ENCODE data around the gene GRXCR2.
"Not testable (repeated sequence)": the region's sequence is repeated elsewhere in the genome, so short reads cannot be mapped to it uniquely, and the experiment has no call there.

The GRXCR2 gene

GRCh38 chr5:145874765-145875164 lies 2.0 kb upstream of the GRXCR2 start:
- Histone ChIP-seq H3K4me3 (ENCODE audit: low read depth, low read length) (no peak overlapping the region), H3K27ac (no peak overlapping the region)
- no peak for TF ChIP-seq CTCF (IDR thresholded peaks at IDR 0.05; ENCODE audit: low read depth, low read length)

GRCh38 chr5:145872486-145872885 lies 328 bp downstream of the GRXCR2 start:
- no peak for DNase-seq
- no peaks in the 10 kb centered on the region for H3K27me3 ChIP-seq (ENCODE audit: insufficient read depth, low read depth, severe bottlenecking)
- no peak overlapping the region for H3K27ac ChIP-seq
- no peaks in the 10 kb centered on the region for H3K36me3 ChIP-seq
- no peak for TF ChIP-seq CTCF (IDR thresholded peaks at IDR 0.05; ENCODE audit: low read depth, low read length)
- no peaks in the 10 kb centered on the region for H3K9me3 ChIP-seq (ENCODE audit: severe bottlenecking)
- H3K4me3 ChIP-seq (ENCODE audit: low read depth, low read length), result no peak overlapping the region

More at GRCh38 chr5:145874765-145875164, 2.0 kb upstream of the GRXCR2 start:
- DNase-seq, result no peak
- H3K36me3 ChIP-seq, result no peaks in the 10 kb centered on the region
- H3K9me3 ChIP-seq (ENCODE audit: severe bottlenecking), result no peaks in the 10 kb centered on the region
- no peaks in the 10 kb centered on the region for H3K27me3 ChIP-seq (ENCODE audit: insufficient read depth, low read depth, severe bottlenecking)

GRCh38 chr5:145869753-145870152 lies 3.1 kb downstream of the GRXCR2 start:
- no peak overlapping the region for H3K27ac ChIP-seq
- H3K9me3 ChIP-seq (ENCODE audit: severe bottlenecking), result no peaks in the 10 kb centered on the region
- no peaks in the 10 kb centered on the region for H3K36me3 ChIP-seq
- DNase-seq, result no peak
- H3K27me3 ChIP-seq (ENCODE audit: insufficient read depth, low read depth, severe bottlenecking), result no peaks in the 10 kb centered on the region
- H3K4me3 ChIP-seq (ENCODE audit: low read depth, low read length), result no peak overlapping the region
- TF ChIP-seq CTCF (IDR thresholded peaks at IDR 0.05; ENCODE audit: low read depth, low read length), result no peak

GRCh38 chr5:145867806-145868205 lies 5.0 kb downstream of the GRXCR2 start:
- no peak overlapping the region for H3K4me3 ChIP-seq (ENCODE audit: low read depth, low read length)
- no peak for TF ChIP-seq CTCF (IDR thresholded peaks at IDR 0.05; ENCODE audit: low read depth, low read length)
- no peak for DNase-seq

GRCh38 chr5:145864432-145864831 lies 8.4 kb downstream of the GRXCR2 start:
- H3K27ac ChIP-seq; H3K36me3 ChIP-seq; H3K9me3 ChIP-seq (ENCODE audit: severe bottlenecking); H3K4me3 ChIP-seq (ENCODE audit: low read depth, low read length); DNase-seq; H3K27me3 ChIP-seq (ENCODE audit: insufficient read depth, low read depth, severe bottlenecking): not testable (repeated sequence)

More at GRCh38 chr5:145867806-145868205, 5.0 kb downstream of the GRXCR2 start:
- Histone ChIP-seq H3K36me3 (no peaks in the 10 kb centered on the region), H3K27me3 (ENCODE audit: insufficient read depth, low read depth, severe bottlenecking) (no peaks in the 10 kb centered on the region), H3K9me3 (ENCODE audit: severe bottlenecking) (no peaks in the 10 kb centered on the region), H3K27ac (no peak overlapping the region)

GRCh38 chr5:145863003-145863402 lies 9.8 kb downstream of the GRXCR2 start:
- Histone ChIP-seq H3K27me3 (ENCODE audit: insufficient read depth, low read depth, severe bottlenecking) (no peaks in the 10 kb centered on the region), H3K9me3 (ENCODE audit: severe bottlenecking) (no peaks in the 10 kb centered on the region), H3K36me3 (no peaks in the 10 kb centered on the region), H3K4me3 (ENCODE audit: low read depth, low read length) (no peak overlapping the region), H3K27ac (no peak overlapping the region)
- DNase-seq, result no peak
- no peak for TF ChIP-seq CTCF (IDR thresholded peaks at IDR 0.05; ENCODE audit: low read depth, low read length)
